OCI-LY7 (cell line): ENCODE data around the gene ABLIM1. TPM values are rescaled to one million over a fixed set of nuclear protein-coding genes. Genes with fewer than 3 reads are reported as not detected.
A peak's percentile ranks its signal among the peaks of the same experiment; 100 is the strongest.

Source experiments
- BruUV-seq: library from RNA; stranded (reverse); fragments of 400-500 nt; replicated peaks from 2 replicates; lab custom pipeline; 2021; lab: Mats Ljungman, UMichigan
- CTCF ChIA-PET: fragments of 300-600 bp; sonication (Branson Sonifier 250); formaldehyde crosslinking; loops from one replicate; lab custom pipeline; 2022; ENCODE audit warnings: antibody characterized with exemption; ENCODE audit not compliant: unreplicated experiment; lab: Charles Lee
- POLR2A ChIA-PET: fragments of 300-600 bp; sonication (Branson Sonifier 250); formaldehyde crosslinking; loops from one replicate; lab custom pipeline; 2022; ENCODE audit warnings: antibody characterized with exemption; lab: Charles Lee
- DNase-seq: peaks from one replicate; pipeline ENCODE4 v3.0.0-alpha.2; 2015; ENCODE audit warnings: low spot score
- H2AFZ ChIP-seq: fragments of 200-600 bp; sonication (generic), shearing (Covaris generic); 2 replicates; pipeline ENCODE4 v1.6.1; 2014; ENCODE audit warnings: mild to moderate bottlenecking, antibody characterized with exemption, low read length, moderate library complexity
- H3K27ac ChIP-seq: fragments of 200-600 bp; sonication (generic); 2 replicates; pipeline ENCODE4 v1.5.1; 2014; ENCODE audit warnings: mixed run types, low read depth, mild to moderate bottlenecking, moderate library complexity, low read length, inconsistent platforms; ENCODE audit not compliant: poor library complexity, severe bottlenecking
- H3K36me3 ChIP-seq: fragments of 200-600 bp; sonication (generic); 2 replicates; pipeline ENCODE4 v1.6.1; 2014; ENCODE audit warnings: mild to moderate bottlenecking, antibody characterized with exemption, low read length, moderate library complexity, mixed read lengths; ENCODE audit not compliant: insufficient read depth
- H3K4me1 ChIP-seq: fragments of 200-600 bp; sonication (generic); 2 replicates; pipeline ENCODE4 v1.5.1; 2014; ENCODE audit warnings: mild to moderate bottlenecking, low read length; ENCODE audit not compliant: insufficient read depth, poor library complexity, severe bottlenecking
- H3K4me2 ChIP-seq: fragments of 200-600 bp; sonication (generic); 2 replicates; pipeline ENCODE4 v1.6.1; 2014; ENCODE audit warnings: mild to moderate bottlenecking, low read length
- H3K4me3 ChIP-seq: fragments of 200-600 bp; sonication (generic); 2 replicates; pipeline ENCODE4 v1.5.1; 2014; ENCODE audit warnings: mild to moderate bottlenecking, low read depth, low read length; ENCODE audit not compliant: poor library complexity, severe bottlenecking
- H3K79me2 ChIP-seq: fragments of 200-600 bp; sonication (generic); 2 replicates; pipeline ENCODE4 v1.6.1; 2016; ENCODE audit warnings: low read depth, mild to moderate bottlenecking, low read length, moderate library complexity, mixed read lengths; ENCODE audit not compliant: insufficient read depth
- H3K9me2 ChIP-seq: fragments of 200-600 bp; sonication (generic); 2 replicates; pipeline ENCODE4 v1.6.1; 2016; ENCODE audit warnings: mild to moderate bottlenecking, low read length, mixed read lengths; ENCODE audit not compliant: insufficient read depth
- H3K9me3 ChIP-seq: fragments of 200-600 bp; sonication (generic); 2 replicates; pipeline ENCODE4 v1.6.1; 2014; ENCODE audit warnings: mild to moderate bottlenecking, mixed run types, low read length, mixed read lengths
- H4K20me1 ChIP-seq: fragments of 200-600 bp; sonication (generic); 2 replicates; pipeline ENCODE4 v1.6.1; 2014; ENCODE audit warnings: mild to moderate bottlenecking, antibody characterized with exemption, low read length, moderate library complexity, mixed read lengths; ENCODE audit not compliant: insufficient read depth
- CTCF ChIP-seq: fragments of 200-600 bp; sonication (generic); conservative IDR thresholded peaks from 2 replicates; pipeline ENCODE4 v1.5.1; 2014; ENCODE audit warnings: mild to moderate bottlenecking, antibody characterized with exemption, low read length, moderate library complexity, mixed read lengths
- EZH2phosphoT487 ChIP-seq: fragments of 200-600 bp; sonication (generic); IDR thresholded peaks from 2 replicates; pipeline ENCODE4 v1.6.1; 2018; ENCODE audit warnings: low read depth, borderline replicate concordance, mild to moderate bottlenecking, mixed run types, antibody characterized with exemption, low read length, moderate library complexity, mixed read lengths
- intact Hi-C: fragments of 100-400 bp; cut with micrococcal nuclease; formaldehyde crosslinking; loops from one replicate; pipeline ENCODE4 v1.10.0; 2022; ENCODE audit not compliant: unreplicated experiment
- total RNA-seq, 2 experiments: library from RNA; depleted of rRNA in 1 of 2; stranded (reverse); fragments of >200 nt in 1 of 2; shearing (Covaris generic) in 1 of 2; gene quantifications; 2 replicates each; pipeline ENCODE4 v1.2.3, GENCODE V29; 2014 to 2022

Gene ABLIM1
- total RNA-seq, 2 experiments from 2014 or later: 94.2 to 268 TPM

GRCh38 chr10:114436941-114437340, 221.1 kb downstream of the ABLIM1 start:
- TF ChIP-seq CTCF (no peak), EZH2phosphoT487 (no peak)
- DNase-seq: no peak
- no peaks in the 10 kb centered on the region for H3K79me2 ChIP-seq
- ChIA-PET POLR2A (interaction anchor here (0.7 to 1.5 kb wide), 2 partner anchors 10 to 1916 kb away, joined by 3 to 4 read pairs; no protein-coding TSS in a partner anchor), CTCF (no interaction called here)
- H4K20me1 ChIP-seq: no peaks in the 10 kb centered on the region
- no peak overlapping the region for H3K4me3 ChIP-seq
- no TSS peak for BruUV-seq
- no peaks in the 10 kb centered on the region for H3K9me3 ChIP-seq
- no peak overlapping the region for H3K4me2 ChIP-seq
- H3K9me2 ChIP-seq: no peaks in the 10 kb centered on the region
- peaks cover 100% of the 10 kb centered on the region for H3K36me3 ChIP-seq
- H3K27ac ChIP-seq: no peak overlapping the region
- H3K4me1 ChIP-seq: no peaks in the 10 kb centered on the region
- intact Hi-C loops: no loop called here
- H2AFZ ChIP-seq: no peak overlapping the region

- H3K36me3 ChIP-seq: peaks cover 77% of the 10 kb centered on the region
- intact Hi-C loops: no loop called here
- H3K79me2 ChIP-seq: no peaks in the 10 kb centered on the region
- H3K4me1 ChIP-seq: no peaks in the 10 kb centered on the region
- H3K27ac ChIP-seq: no peak overlapping the region
- ChIA-PET POLR2A (interaction anchor here (1.1 to 1.3 kb wide), 2 partner anchors 9 to 381 kb away, joined by 3 to 4 read pairs; no protein-coding TSS in a partner anchor), CTCF (no interaction called here)
- no peak overlapping the region for H3K4me3 ChIP-seq
- BruUV-seq: no TSS peak
- H3K4me2 ChIP-seq: no peak overlapping the region
- TF ChIP-seq EZH2phosphoT487: no peak
- no peak for TF ChIP-seq CTCF
- H4K20me1 ChIP-seq: no peaks in the 10 kb centered on the region
- H2AFZ ChIP-seq: no peak overlapping the region
- H3K9me2 ChIP-seq: no peaks in the 10 kb centered on the region
- no peak for DNase-seq
- H3K9me3 ChIP-seq: no peaks in the 10 kb centered on the region
Observed at GRCh38 chr10:114432566-114433093, 225.4 kb downstream of the ABLIM1 start.

GRCh38 chr10:114431414-114432135, 226.5 kb downstream of the ABLIM1 start:
- BruUV-seq: TSS peak; percentile 42
- ChIA-PET POLR2A (interaction anchor here (0.6 to 1.3 kb wide), 4 partner anchors 92 to 1198 kb away, joined by 3 to 4 read pairs (median 3); no protein-coding TSS in a partner anchor), CTCF (no interaction called here)
- no peaks in the 10 kb centered on the region for H3K9me2 ChIP-seq
- H3K4me2 ChIP-seq: no peak overlapping the region
- H2AFZ ChIP-seq: no peak overlapping the region
- TF ChIP-seq CTCF: no peak
- TF ChIP-seq EZH2phosphoT487: no peak
- no peaks in the 10 kb centered on the region for H3K4me1 ChIP-seq
- H3K36me3 ChIP-seq: peaks cover 67% of the 10 kb centered on the region
- no peak overlapping the region for H3K4me3 ChIP-seq
- intact Hi-C loops: no loop called here
- no peak for DNase-seq
- H4K20me1 ChIP-seq: no peaks in the 10 kb centered on the region
- no peak overlapping the region for H3K27ac ChIP-seq
- H3K9me3 ChIP-seq: no peaks in the 10 kb centered on the region
- no peaks in the 10 kb centered on the region for H3K79me2 ChIP-seq
